K562 (cell line): ENCODE results near the gene SPTLC1. TPM values are rescaled to one million over a fixed set of nuclear protein-coding genes. Genes with fewer than 3 reads are reported as not detected.

Experiments
- ATAC-seq: fragments of 200-7000 bp; cut with Tn5 transposase; 3 replicates; pipeline ENCODE4 v1.9.1; 2020; ENCODE audit warnings: moderate library complexity
- BruUV-seq: library from RNA; stranded (reverse); fragments of 400-500 nt; replicated peaks from 2 replicates; lab custom pipeline; 2021; lab: Mats Ljungman, UMichigan
- CTCF ChIA-PET: fragments of 300-600 bp; formaldehyde crosslinking; extraction: SDS; loops from one replicate; lab custom pipeline; 2021; ENCODE audit warnings: low intra/inter-chr PET ratio; lab: Yijun Ruan, JAX
- POLR2A ChIA-PET: fragments of 300-600, 350-650 bp; sonication (Branson Sonifier 250); formaldehyde crosslinking; extraction: SDS; loops from one replicate; lab custom pipeline; 2021; ENCODE audit warnings: antibody characterized with exemption, inconsistent platforms; lab: Yijun Ruan, JAX
- DNase-seq, 4 experiments: peaks; one replicate each; pipeline versions ENCODE4 v3.0.0 to v3.0.0-alpha.2; 2011 to 2018; ENCODE audit warnings: low spot score in 3 of 4, mixed read lengths in 3 of 4; ENCODE audit errors: extremely low read depth in 1 of 4
- FAIRE-seq: peaks from 2 replicates; lab custom pipeline; 2011; peaks lifted over from hg19 to GRCh38; lab: Jason Lieb, UNC
- H2AFZ ChIP-seq: 2 replicates; pipeline ENCODE4 v1.6.0; 2011; ENCODE audit warnings: low read depth, low read length, control low read depth, inconsistent platforms
- H3K27ac ChIP-seq: fragments of 200-600 bp; 3 replicates; pipeline ENCODE4 v1.8.0; 2011; ENCODE audit warnings: low read depth, mild to moderate bottlenecking, control low read depth, inconsistent platforms, low read length, moderate library complexity, mixed read lengths; ENCODE audit errors: extremely low read depth
- H3K27me3 ChIP-seq, 2 experiments: fragments of 300-600 bp in 1 of 2; 2 replicates in 1 of 2; 3 replicates in 1 of 2; pipeline versions ENCODE4 v1.6.0 to v1.8.0; 2011; ENCODE audit warnings: inconsistent platforms in 2 of 2, low read length in 2 of 2, mild to moderate bottlenecking in 1 of 2, mixed read lengths in 1 of 2, moderate library complexity in 1 of 2; ENCODE audit not compliant: control insufficient read depth in 2 of 2, insufficient read depth in 2 of 2
- H3K36me3 ChIP-seq: fragments of 300-600 bp; 3 replicates; pipeline ENCODE4 v1.8.0; 2011; ENCODE audit warnings: mild to moderate bottlenecking, low read length, inconsistent platforms; ENCODE audit not compliant: control insufficient read depth, insufficient read depth
- H3K4me1 ChIP-seq, 2 experiments: fragments of 200-600 bp in 1 of 2; replicated peaks in 1 of 2; 2 replicates in 1 of 2; 3 replicates in 1 of 2; pipeline versions ENCODE4 v1.5.1 to v1.8.0; 2011; ENCODE audit warnings: inconsistent platforms in 2 of 2, low read length in 2 of 2, mild to moderate bottlenecking in 1 of 2, mixed read lengths in 1 of 2, moderate library complexity in 1 of 2; ENCODE audit not compliant: control insufficient read depth in 2 of 2, insufficient read depth in 2 of 2
- H3K4me2 ChIP-seq: 2 replicates; pipeline ENCODE4 v1.6.1; 2011; ENCODE audit warnings: low read length, control low read depth, inconsistent platforms, mixed read lengths; ENCODE audit not compliant: insufficient read depth
- H3K4me3 ChIP-seq: fragments of 200-600 bp; sonication (generic), shearing (Covaris generic); 2 replicates; pipeline ENCODE4 v1.5.1; 2016; ENCODE audit warnings: control low read depth, inconsistent platforms
- H3K79me2 ChIP-seq: fragments of 200-600 bp; 3 replicates; pipeline ENCODE4 v1.8.0; 2011; ENCODE audit warnings: low read length, inconsistent platforms; ENCODE audit not compliant: control insufficient read depth, insufficient read depth
- H3K9ac ChIP-seq, 2 experiments: 2 replicates each; pipeline versions ENCODE4 v1.6.0 to v1.6.1; 2011; ENCODE audit warnings: low read depth in 2 of 2, low read length in 2 of 2, control low read depth in 1 of 2, inconsistent platforms in 1 of 2, mild to moderate bottlenecking in 1 of 2, mixed read lengths in 1 of 2; ENCODE audit not compliant: insufficient read depth in 1 of 2
- H3K9me1 ChIP-seq: one replicate; pipeline ENCODE4 v1.6.0; 2011; ENCODE audit warnings: inconsistent platforms, mild to moderate bottlenecking, low read length, moderate library complexity; ENCODE audit not compliant: control insufficient read depth, insufficient read depth
- H3K9me3 ChIP-seq: replicated peaks from 2 replicates; pipeline ENCODE4 v1.5.1; 2011; ENCODE audit warnings: low read depth, low read length, inconsistent platforms; ENCODE audit not compliant: control insufficient read depth, insufficient read depth
- H4K20me1 ChIP-seq: replicated peaks from 2 replicates; pipeline ENCODE4 v1.6.1; 2011; ENCODE audit warnings: low read length, inconsistent platforms, mixed read lengths; ENCODE audit not compliant: control insufficient read depth, insufficient read depth
- PHB ChIP-seq: fragments of 250-450 bp; sonication (Bioruptor Pico); IDR thresholded peaks from 2 replicates; pipeline ENCODE4 v1.5.0; 2021
- PHF8 ChIP-seq: fragments of 200-600 bp; sonication (generic); IDR thresholded peaks from 2 replicates; pipeline ENCODE4 v1.6.1; 2012; ENCODE audit warnings: mixed run types, mild to moderate bottlenecking, inconsistent platforms, low read length, moderate library complexity, borderline replicate concordance
- ZNF707 ChIP-seq: fragments of 250-450 bp; sonication (Bioruptor Pico); conservative IDR thresholded peaks from 2 replicates; pipeline ENCODE4 v1.8.0; 2022; ENCODE audit warnings: inconsistent platforms, mild to moderate bottlenecking, moderate library complexity
- ZNF830 ChIP-seq: fragments of 250-450 bp; sonication (Bioruptor Pico); IDR thresholded peaks from 2 replicates; pipeline ENCODE4 v1.5.0; 2021; ENCODE audit warnings: mild to moderate bottlenecking
- WGBS: fragments of 100-300 bp; shearing (Covaris generic); methylation state at CpG from one replicate; pipeline ENCODE4 v1.1.6; 2016; ENCODE audit warnings: low coverage, mixed read lengths; ENCODE audit not compliant: insufficient coverage; ENCODE audit errors: missing lambda C conversion rate; 5-methylcytosine and 5-hydroxymethylcytosine counted together
- in situ Hi-C: fragments of 300-500 bp; cut with MboI; formaldehyde crosslinking; loops from 4 replicates; pipeline ENCODE4 v1.15.0; 2018; ENCODE audit warnings: inconsistent platforms, mixed read lengths
- intact Hi-C: fragments of 100-400 bp; cut with micrococcal nuclease; formaldehyde crosslinking; loops from 2 replicates; pipeline ENCODE4 v1.14.2; 2022
- polyA plus RNA-seq, 8 experiments: library from polyadenylated mRNA; depleted of rRNA in 4 of 8; stranded (reverse) in 5 of 8; unstranded in 3 of 8; fragments of >200 nt; fragmentation: Nextera tagmentation in 2 of 8; fragmentation: Illumina TruSeq in 1 of 8; extraction: Ambion mirVana in 2 of 8; extraction: Trizol in 1 of 8; gene quantifications; 2 replicates each; pipeline versions ENCODE4 v1.2.1 to v1.2.3, GENCODE V29; 2011 to 2014; ENCODE audit warnings: inconsistent platforms in 1 of 8, missing spikeins in 1 of 8
- total RNA-seq, 7 experiments: library from RNA; depleted of rRNA in 6 of 7; stranded (reverse); fragments of >200 nt in 6 of 7; fragmentation: Illumina TruSeq in 2 of 7; extraction: Trizol in 2 of 7; gene quantifications; 2 replicates each; pipeline versions ENCODE4 v1.2.1 to v1.2.3, GENCODE V29; 2011 to 2021; ENCODE audit warnings: low replicate concordance in 1 of 7

Gene SPTLC1
- total and polyA plus RNA-seq, 9 of the 15 experiments (the other 6 are each of a cell fraction or from before 2014, with no cell fraction given), result 58.8 to 125 (median 84.5) TPM

DNA sequence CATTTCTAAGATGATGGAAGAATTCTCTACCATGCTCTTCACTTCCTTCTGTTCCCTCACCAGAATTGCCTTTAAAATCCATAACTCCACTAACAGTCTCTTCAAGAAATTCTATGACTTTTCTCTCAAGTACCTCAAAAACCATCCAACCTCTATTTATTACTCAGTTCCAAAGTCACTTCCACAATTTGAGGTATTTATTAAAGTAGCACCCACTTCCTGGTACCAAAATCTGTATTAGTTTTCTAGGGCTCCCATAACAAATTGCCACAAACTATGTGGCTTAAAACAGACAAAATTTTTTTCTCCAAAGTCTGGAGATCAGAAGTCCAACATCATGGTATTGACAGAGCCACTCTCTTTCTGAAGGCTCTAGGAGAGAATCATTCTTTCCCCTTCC is 4.9 kb upstream of the SPTLC1 start:
- in situ Hi-C loops, result no loop called here
- CTCF ChIA-PET, result no interaction called here
- FAIRE-seq, result no peak

GRCh38 chr9:92119586-92119985 is 4.4 kb upstream of the SPTLC1 start:
- no peaks in the 10 kb centered on the region for H3K9me1 ChIP-seq
- no peak overlapping the region for H3K27ac ChIP-seq
- H3K4me1 ChIP-seq, result peaks cover 4 to 6% of the 10 kb centered on the region in 2 experiments; a peak in 4 of 5 replicates
- H3K9me3 ChIP-seq, result no peaks in the 10 kb centered on the region
- no peak overlapping the region for H3K9ac ChIP-seq
- no peak overlapping the region for H3K4me2 ChIP-seq
- no TSS peak for BruUV-seq
- CTCF ChIA-PET, result no interaction called here
- ATAC-seq, result no peak
- TF ChIP-seq PHF8 (no peak), PHB (CRISPR knock-in tag) (no peak)
- TF ChIP-seq, all 486 proteins: peak for 0
- H3K4me3 ChIP-seq, result no peak overlapping the region
- no peak for DNase-seq
- H3K27me3 ChIP-seq, result no peaks in the 10 kb centered on the region
- peak overlapping the region; percentile 22 for H2AFZ ChIP-seq
- intact Hi-C loops (loop anchor here (10.0 kb wide), 1 partner anchor 365 kb away; no protein-coding TSS in a partner anchor), in situ Hi-C loops (no loop called here)
- POLR2A ChIA-PET, result no interaction called here
- H3K36me3 ChIP-seq, result no peaks in the 10 kb centered on the region
- no peak for FAIRE-seq
- 13% methylated on average over 4 of the region's 4 CpGs for WGBS
- H3K79me2 ChIP-seq, result peaks cover 8% of the 10 kb centered on the region
- no peaks in the 10 kb centered on the region for H4K20me1 ChIP-seq

More for the DNA sequence above, 4.9 kb upstream of the SPTLC1 start:
- peaks cover 2% of the 10 kb centered on the region for H3K79me2 ChIP-seq
- no peaks in the 10 kb centered on the region for H3K9me1 ChIP-seq
- no peaks in the 10 kb centered on the region for H3K36me3 ChIP-seq
- TF ChIP-seq ZNF830, result no peak
- TF ChIP-seq ZNF707 (CRISPR knock-in tag), result peak; percentile 81
- ATAC-seq, result no peak
- H3K9ac ChIP-seq, result no peak overlapping the region
- H3K27ac ChIP-seq, result no peak overlapping the region
- peak overlapping the region; percentile 22; the same call in 1 of the 2 replicates for H2AFZ ChIP-seq
- DNase-seq, result no peak
- POLR2A ChIA-PET, result no interaction called here
- BruUV-seq, result no TSS peak
- peaks cover 4 to 6% of the 10 kb centered on the region in 2 experiments; a peak in 4 of 5 replicates for H3K4me1 ChIP-seq
- no peaks in the 10 kb centered on the region for H4K20me1 ChIP-seq
- no peaks in the 10 kb centered on the region for H3K27me3 ChIP-seq
- intact Hi-C loops, result no loop called here
- no peak overlapping the region for H3K4me3 ChIP-seq
- no peaks in the 10 kb centered on the region for H3K9me3 ChIP-seq
- no peak overlapping the region for H3K4me2 ChIP-seq
